GM12878 (cell line): ENCODE data around the gene R3HDM2. TPM values are rescaled to one million over a fixed set of nuclear protein-coding genes. Genes with fewer than 3 reads are reported as not detected.

Experiments used
- ATAC-seq: fragments of 200-7000 bp; cut with Tn5 transposase; 3 replicates; pipeline ENCODE4 v1.9.1; 2020; ENCODE audit warnings: mild to moderate bottlenecking, moderate library complexity
- BruUV-seq: library from RNA; stranded (reverse); fragments of 400-500 nt; replicated peaks from 2 replicates; lab custom pipeline; 2021; lab: Mats Ljungman, UMichigan
- CTCF ChIA-PET: fragments of 300-600 bp; sonication (Branson Sonifier 250); formaldehyde crosslinking; extraction: SDS; loops from one replicate; lab custom pipeline; 2021; ENCODE audit warnings: inconsistent platforms; lab: Yijun Ruan, JAX
- POLR2A ChIA-PET: fragments of 350-600 bp; formaldehyde crosslinking; extraction: SDS; loops from one replicate; lab custom pipeline; 2021; ENCODE audit warnings: inconsistent platforms; lab: Charles Lee
- RAD21 ChIA-PET: fragments of 300-600 bp; sonication (Branson Sonifier 250); formaldehyde crosslinking; loops from one replicate; lab custom pipeline; 2023; ENCODE audit warnings: antibody characterized with exemption; ENCODE audit not compliant: unreplicated experiment; lab: Charles Lee
- SMC1A ChIA-PET: fragments of 300-600 bp; sonication (Branson Sonifier 250); formaldehyde crosslinking; loops from one replicate; lab custom pipeline; 2023; ENCODE audit not compliant: unreplicated experiment, uncharacterized antibody; lab: Charles Lee
- DNase-seq: peaks from one replicate; pipeline ENCODE4 v3.0.0-alpha.2; 2011; ENCODE audit warnings: low read depth, low spot score
- FAIRE-seq: peaks from 3 replicates; lab custom pipeline; 2011; peaks lifted over from hg19 to GRCh38; lab: Jason Lieb, UNC
- H2AFZ ChIP-seq: 2 replicates; pipeline ENCODE4 v1.6.0; 2011; ENCODE audit warnings: low read depth, low read length, control low read depth; ENCODE audit not compliant: control insufficient read depth
- H3K27ac ChIP-seq: 2 replicates; pipeline ENCODE4 v1.5.1; 2011; ENCODE audit warnings: control low read depth; ENCODE audit not compliant: control insufficient read depth, insufficient read depth
- H3K27me3 ChIP-seq, 2 experiments: replicated peaks in 1 of 2; 2 replicates each; pipeline versions ENCODE4 v1.6.0 to v1.6.1; 2011; ENCODE audit warnings: low read length in 1 of 2; ENCODE audit not compliant: control insufficient read depth in 2 of 2, insufficient read depth in 2 of 2
- H3K36me3 ChIP-seq, 2 experiments: 2 replicates each; pipeline ENCODE4 v1.5.1; 2011; ENCODE audit warnings: low read length in 1 of 2; ENCODE audit not compliant: control insufficient read depth in 2 of 2, insufficient read depth in 2 of 2
- H3K4me1 ChIP-seq: 2 replicates; pipeline ENCODE4 v1.6.1; 2011; ENCODE audit warnings: mild to moderate bottlenecking, low read length, moderate library complexity, mixed read lengths; ENCODE audit not compliant: control insufficient read depth, insufficient read depth
- H3K4me2 ChIP-seq: 2 replicates; pipeline ENCODE4 v1.6.0; 2011; ENCODE audit warnings: control low read depth; ENCODE audit not compliant: control insufficient read depth, insufficient read depth
- H3K4me3 ChIP-seq: fragments of 200-600 bp; sonication (generic); 2 replicates; pipeline ENCODE4 v1.5.1; 2016
- H3K79me2 ChIP-seq: 2 replicates; pipeline ENCODE4 v1.6.0; 2011; ENCODE audit warnings: low read length; ENCODE audit not compliant: control insufficient read depth, insufficient read depth
- H3K9ac ChIP-seq: 2 replicates; pipeline ENCODE4 v1.8.0; 2011; ENCODE audit warnings: low read length, control low read depth, mixed read lengths; ENCODE audit not compliant: control insufficient read depth, insufficient read depth
- H3K9me3 ChIP-seq: replicated peaks from 3 replicates; pipeline ENCODE4 v1.5.1; 2011; ENCODE audit warnings: mild to moderate bottlenecking, low read length; ENCODE audit not compliant: control insufficient read depth, insufficient read depth
- H4K20me1 ChIP-seq: 2 replicates; pipeline ENCODE4 v1.6.0; 2011; ENCODE audit not compliant: control insufficient read depth, insufficient read depth
- E4F1 ChIP-seq: fragments of 450-650 bp; IDR thresholded peaks from 2 replicates; pipeline ENCODE4 v1.6.1; 2018; ENCODE audit warnings: borderline replicate concordance, mild to moderate bottlenecking; ENCODE audit not compliant: partially characterized antibody
- MXI1 ChIP-seq: fragments of 150-350 bp; IDR thresholded peaks from 2 replicates; pipeline ENCODE4 v1.6.1; 2011; ENCODE audit warnings: low read depth, mild to moderate bottlenecking, inconsistent platforms, low read length, improper control_type of control experiment
- NR2F1 ChIP-seq: fragments of 450-650 bp; conservative IDR thresholded peaks from 2 replicates; pipeline ENCODE4 v1.6.1; 2017; ENCODE audit warnings: mild to moderate bottlenecking
- ZBED1 ChIP-seq: IDR thresholded peaks from 2 replicates; pipeline ENCODE4 v1.6.1; 2016; ENCODE audit warnings: borderline replicate concordance
- WGBS: methylation state at CpG from one replicate; pipeline ENCODE4 v1.1.6; 2016; ENCODE audit warnings: low lambda C conversion rate; ENCODE audit not compliant: insufficient replicate concordance, insufficient coverage; ENCODE audit errors: missing lambda C conversion rate; 5-methylcytosine and 5-hydroxymethylcytosine counted together
- in situ Hi-C: fragments of 300-500 bp; cut with MboI; formaldehyde crosslinking; loops from 9 replicates; pipeline ENCODE4 v1.14.3; 2018; ENCODE audit warnings: mixed read lengths
- intact Hi-C: fragments of 100-400 bp; cut with micrococcal nuclease; formaldehyde crosslinking; loops from one replicate; pipeline ENCODE4 v1.14.2; 2022; ENCODE audit not compliant: unreplicated experiment
- polyA plus RNA-seq, 11 experiments: library from polyadenylated mRNA; depleted of rRNA in 4 of 11; unstranded in 6 of 11; stranded (reverse) in 5 of 11; fragments of >200 nt; fragmentation: Nextera tagmentation in 4 of 11; fragmentation: Illumina TruSeq in 1 of 11; extraction: Ambion mirVana in 4 of 11; extraction: Trizol in 1 of 11; gene quantifications; 1 replicate in 1 of 11; 2 replicates in 10 of 11; pipeline versions ENCODE4 v1.2.1 to v1.2.3, GENCODE V29; 2011 to 2016; ENCODE audit warnings: inconsistent platforms in 2 of 11, missing spikeins in 2 of 11, low read depth in 1 of 11
- total RNA-seq, 4 experiments: library from RNA; depleted of rRNA in 3 of 4; stranded (reverse); fragments of >200 nt in 3 of 4; fragmentation: Illumina TruSeq in 1 of 4; extraction: Trizol in 1 of 4; gene quantifications; 2 replicates each; pipeline versions ENCODE4 v1.2.1 to v1.2.3, GENCODE V29; 2013 to 2021

The R3HDM2 gene
- total and polyA plus RNA-seq, 10 of the 15 experiments (the other 5 are each of a cell fraction or from before 2014, with no cell fraction given) = 4.6 to 26.1 (median 11.2) TPM

DNA sequence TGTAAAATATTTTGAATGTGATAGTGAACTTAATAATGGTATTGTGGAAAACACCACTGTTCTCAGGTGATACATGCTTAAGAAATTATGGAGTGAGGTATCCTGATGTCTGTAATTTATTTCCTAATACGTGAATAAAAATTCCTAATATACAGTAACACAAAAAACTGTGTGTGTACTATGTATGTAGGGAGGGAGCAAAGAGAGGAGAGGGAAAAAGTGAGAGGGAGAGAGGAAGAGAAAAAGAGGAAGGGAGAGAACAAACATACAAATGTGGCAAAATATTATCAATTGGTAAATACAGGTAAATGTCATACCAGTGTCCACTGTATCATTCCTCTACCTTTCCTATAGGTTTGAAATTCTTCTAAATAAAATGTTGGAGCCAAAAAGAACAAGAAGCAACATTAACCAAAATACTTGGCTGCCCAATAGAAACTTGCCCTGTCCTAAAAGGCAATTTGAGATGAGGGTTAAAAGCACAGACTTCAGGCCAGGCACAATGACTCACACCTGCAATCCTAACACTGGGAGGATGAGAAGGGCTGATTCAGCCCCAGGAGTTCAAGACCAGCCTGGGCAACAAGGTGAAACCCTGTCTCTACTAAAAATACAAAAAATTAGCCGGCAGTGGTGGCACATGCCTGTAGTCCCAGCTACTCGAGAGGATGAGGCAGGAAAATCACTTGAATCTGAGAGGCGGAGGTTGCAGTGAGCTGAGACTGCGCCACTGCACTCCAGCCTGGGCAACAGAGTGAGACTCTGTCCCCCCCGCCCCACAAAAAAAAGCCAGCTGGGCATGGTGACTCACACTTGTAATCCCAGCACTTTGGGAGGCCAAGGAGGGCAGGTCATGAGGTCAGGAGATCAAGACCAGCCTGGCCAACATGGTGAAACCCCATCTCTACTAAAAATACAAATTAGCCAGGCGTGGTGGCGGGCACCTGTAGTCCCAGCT lies 14.5 kb downstream of the R3HDM2 start:
- H3K9me3 ChIP-seq = no peaks in the 10 kb centered on the region
- no peak overlapping the region for H3K27ac ChIP-seq
- no peak overlapping the region for H3K4me2 ChIP-seq
- no peaks in the 10 kb centered on the region for H3K36me3 ChIP-seq
- FAIRE-seq (no peak), DNase-seq (no peak), ATAC-seq (peak; percentile 43; the same call in 2 of the 3 replicates)
- no peaks in the 10 kb centered on the region for H3K27me3 ChIP-seq
- TF ChIP-seq E4F1 (no peak), NR2F1 (0 out of 2 replicates have a peak, but pooled peaks have one; percentile 31), ZBED1 (no peak), MXI1 (no peak)
- no peaks in the 10 kb centered on the region for H4K20me1 ChIP-seq
- POLR2A ChIA-PET = no interaction called here
- SMC1A ChIA-PET = no interaction called here
- RAD21 ChIA-PET = no interaction called here
- intact Hi-C loops = no loop called here
- in situ Hi-C loops = no loop called here
- H3K4me3 ChIP-seq = no peak overlapping the region
- no peaks in the 10 kb centered on the region; the same call in 1 of the 2 replicates for H3K79me2 ChIP-seq
- 54% methylated on average over 8 of the region's 8 CpGs for WGBS
- CTCF ChIA-PET = interaction anchor here (1.5 to 1.8 kb wide), 2 partner anchors 11 to 39 kb away, joined by 4 to 5 read pairs; no protein-coding TSS in a partner anchor
- no peak overlapping the region for H3K9ac ChIP-seq
- no peaks in the 10 kb centered on the region; the same call in 1 of the 2 replicates for H3K4me1 ChIP-seq
- no peak overlapping the region for H2AFZ ChIP-seq
- BruUV-seq = no TSS peak
